Fibroblast of mammary gland (primary cell): ENCODE measurements around the gene MGAT3.

Experiments used
- DNase-seq: peaks from one replicate; pipeline ENCODE4 v3.0.0-alpha.2; 2010; ENCODE audit warnings: low read depth
- H3K4me3 ChIP-seq: 2 replicates; pipeline ENCODE4 v1.5.1; 2011; ENCODE audit warnings: low read depth, mild to moderate bottlenecking, low read length, moderate library complexity; ENCODE audit not compliant: control insufficient read depth
- CTCF ChIP-seq: conservative IDR thresholded peaks from 2 replicates; pipeline ENCODE4 v1.5.1; 2011; ENCODE audit warnings: low read depth, low read length, inconsistent platforms; ENCODE audit not compliant: control insufficient read depth, insufficient read depth

The MGAT3 gene

GRCh38 chr22:39528080-39528661, 71.4 kb downstream of the MGAT3 start:
- H3K4me3 ChIP-seq: no peak overlapping the region
- no peak for DNase-seq
- TF ChIP-seq CTCF: no peak

- no peak overlapping the region for H3K4me3 ChIP-seq
- DNase-seq: peak; percentile 92
- peak; percentile 89 for TF ChIP-seq CTCF
Observed at GRCh38 chr22:39528681-39529486, 72.1 kb downstream of the MGAT3 start.

- no peak for DNase-seq
- no peak for TF ChIP-seq CTCF
- no peak overlapping the region for H3K4me3 ChIP-seq
Observed at GRCh38 chr22:39529487-39529851, 72.7 kb downstream of the MGAT3 start.

- TF ChIP-seq CTCF: no peak
- DNase-seq: no peak
- H3K4me3 ChIP-seq: no peak overlapping the region
Observed at GRCh38 chr22:39530116-39530515, 73.3 kb downstream of the MGAT3 start.

GRCh38 chr22:39530692-39531331, 74.0 kb downstream of the MGAT3 start:
- H3K4me3 ChIP-seq: no peak overlapping the region
- TF ChIP-seq CTCF: peak; percentile 32
- DNase-seq: peak; percentile 56

GRCh38 chr22:39532215-39533073, 75.6 kb downstream of the MGAT3 start, which contains the start of gene RPS19BP1:
TSS of gene RPS19BP1 (minus strand) at chr22:39532748. CDS start at chr22:39532738, 10 bp downstream.
- peak within 1 kb of the TSS; percentile 74 for H3K4me3 ChIP-seq
- DNase-seq: peak; percentile 97
- TF ChIP-seq CTCF: no peak
